HG03460 (cell line): ENCODE results near the gene TBC1D9B.
A peak's percentile ranks its signal among the peaks of the same experiment; 100 is the strongest.
"Not testable (repeated sequence)": the region's sequence is repeated elsewhere in the genome, so short reads cannot be mapped to it uniquely, and the experiment has no call there.

Experiments
- ATAC-seq: cut with Tn5 transposase; IDR thresholded peaks from one replicate; pipeline ENCODE4 v1.9.1; 2021; ENCODE audit not compliant: unreplicated experiment

The TBC1D9B gene

DNA sequence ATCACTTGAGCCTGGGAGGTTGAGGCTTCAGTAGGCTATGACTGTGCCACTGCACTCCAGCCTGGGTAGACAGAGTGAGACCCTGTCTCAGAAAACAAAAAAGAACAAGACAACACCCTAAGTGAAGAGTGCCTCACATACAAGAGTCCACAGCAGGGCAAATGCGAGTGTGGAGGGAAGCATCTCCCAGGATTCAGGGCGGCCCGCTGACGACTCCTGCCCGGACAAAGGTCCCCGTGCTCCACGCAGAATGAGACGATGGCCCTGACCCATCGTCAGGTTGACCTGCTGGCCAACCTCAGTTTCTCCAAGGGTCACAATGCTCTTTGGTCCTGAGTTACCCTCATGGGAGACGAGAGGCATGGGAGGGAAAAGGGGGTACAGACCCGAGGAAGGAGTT is 67.4 kb downstream of the TBC1D9B start:
- ATAC-seq: no peak

GRCh38 chr5:179839328-179840256 is 68.1 kb downstream of the TBC1D9B start:
- no peak for ATAC-seq

- no peak for ATAC-seq
Measured at GRCh38 chr5:179837076-179838011, 70.4 kb downstream of the TBC1D9B start.

GRCh38 chr5:179836225-179837019 is 71.3 kb downstream of the TBC1D9B start:
- peak; percentile 65 for ATAC-seq

DNA sequence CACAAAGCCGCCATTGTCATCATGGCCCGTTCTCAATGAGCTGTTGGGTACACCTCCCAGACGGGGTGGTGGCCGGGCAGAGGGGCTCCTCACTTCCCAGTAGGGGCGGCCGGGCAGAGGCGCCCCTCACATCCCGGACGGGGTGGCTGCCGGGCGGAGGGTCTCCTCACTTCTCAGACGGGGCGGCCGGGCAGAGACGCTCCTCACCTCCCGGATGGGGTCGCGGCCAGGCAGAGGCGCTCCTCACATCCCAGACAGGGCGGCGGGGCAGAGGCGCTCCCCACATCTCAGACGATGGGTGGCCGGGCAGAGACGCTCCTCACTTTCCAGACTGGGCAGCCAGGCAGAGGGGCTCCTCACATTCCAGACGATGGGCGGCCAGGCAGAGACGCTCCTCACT is 72.8 kb downstream of the TBC1D9B start:
- ATAC-seq: not testable (repeated sequence)

DNA sequence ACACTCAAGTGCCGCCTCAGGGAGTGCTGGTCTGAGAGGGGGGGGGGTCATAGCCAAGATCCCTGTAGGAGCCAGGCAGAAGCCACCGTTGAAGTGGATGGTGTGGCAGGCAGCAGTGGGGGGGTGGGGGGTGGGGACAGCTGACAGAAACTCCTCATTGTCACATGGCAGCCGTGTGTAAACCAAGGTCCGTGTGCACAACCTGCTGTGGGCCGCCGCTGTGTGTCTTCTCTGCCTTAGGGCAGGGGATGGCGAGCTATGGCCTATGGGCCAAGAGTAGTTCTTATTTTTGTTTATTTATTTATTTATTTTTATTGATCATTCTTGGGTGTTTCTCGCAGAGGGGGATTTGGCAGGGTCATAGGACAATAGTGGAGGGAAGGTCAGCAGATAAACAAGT is 73.6 kb downstream of the TBC1D9B start:
- no peak for ATAC-seq

- no peak for ATAC-seq
Measured at GRCh38 chr5:179833709-179834070, 74.0 kb downstream of the TBC1D9B start.

DNA sequence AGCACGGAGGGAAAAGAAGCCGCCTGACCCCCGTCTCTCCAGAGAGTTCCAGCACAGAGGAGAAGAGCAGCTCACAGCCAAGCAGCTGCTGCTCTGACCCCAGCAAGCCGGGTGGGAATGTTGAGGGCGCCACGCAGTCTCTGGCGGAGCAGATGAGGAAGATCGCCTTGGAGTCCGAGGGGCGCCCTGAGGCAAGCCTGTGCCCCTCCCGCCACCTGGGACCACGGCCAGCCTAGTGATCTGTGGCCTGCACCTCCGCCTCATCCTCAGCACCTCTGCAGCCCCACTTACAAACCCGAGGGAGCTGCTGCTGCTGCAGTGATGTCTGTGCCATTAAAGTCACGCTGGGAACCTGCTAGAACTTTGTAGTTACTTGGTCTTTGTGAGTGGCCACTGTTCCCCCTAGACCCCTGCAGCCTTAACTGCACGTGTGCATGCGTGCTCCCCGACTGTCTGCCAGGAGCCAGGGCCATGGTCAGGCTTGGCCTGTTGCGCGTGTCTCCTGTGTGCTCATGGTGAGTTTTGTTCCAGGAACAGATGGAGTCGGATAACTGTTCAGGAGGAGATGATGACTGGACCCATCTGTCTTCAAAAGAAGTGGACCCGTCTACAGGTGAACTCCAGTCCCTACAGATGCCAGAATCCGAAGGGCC is 74.5 kb downstream of the TBC1D9B start:
- ATAC-seq: no peak

GRCh38 chr5:179832039-179832745 is 75.5 kb downstream of the TBC1D9B start:
- no peak for ATAC-seq

GRCh38 chr5:179830818-179831468 is 76.8 kb downstream of the TBC1D9B start:
- ATAC-seq: no peak

DNA sequence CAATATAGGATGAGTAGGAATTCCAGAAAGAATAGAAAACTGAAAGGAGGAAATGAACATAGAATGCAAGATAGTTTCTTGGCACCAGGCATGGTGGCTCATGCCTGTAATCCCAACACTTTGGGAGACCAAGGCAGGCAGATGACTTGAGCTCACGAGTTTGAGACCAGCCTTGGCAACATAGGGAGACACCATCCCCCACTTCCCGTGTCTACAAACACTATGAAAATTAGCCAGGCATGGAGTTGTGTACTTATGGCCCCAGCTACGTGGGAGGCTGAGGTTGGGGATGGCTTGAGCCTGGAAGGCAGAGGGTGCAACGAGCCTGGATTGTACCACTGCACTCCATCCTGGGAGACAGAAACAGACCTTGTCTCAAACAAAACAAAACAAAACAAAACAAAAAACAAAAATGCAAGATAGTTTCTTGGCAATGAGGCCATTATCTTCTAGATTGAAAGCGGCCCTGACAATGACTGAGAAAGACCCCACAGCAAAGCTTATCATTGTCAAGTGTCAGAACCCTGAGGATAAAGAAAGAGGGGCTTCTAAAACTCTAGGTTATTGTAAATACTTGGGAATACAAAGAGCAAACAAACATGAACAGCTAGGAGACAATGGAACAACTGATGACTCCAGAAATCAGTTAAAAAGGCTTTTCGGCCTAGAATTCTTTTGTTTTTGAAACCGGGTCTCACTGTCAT is 77.8 kb downstream of the TBC1D9B start:
- no peak for ATAC-seq

DNA sequence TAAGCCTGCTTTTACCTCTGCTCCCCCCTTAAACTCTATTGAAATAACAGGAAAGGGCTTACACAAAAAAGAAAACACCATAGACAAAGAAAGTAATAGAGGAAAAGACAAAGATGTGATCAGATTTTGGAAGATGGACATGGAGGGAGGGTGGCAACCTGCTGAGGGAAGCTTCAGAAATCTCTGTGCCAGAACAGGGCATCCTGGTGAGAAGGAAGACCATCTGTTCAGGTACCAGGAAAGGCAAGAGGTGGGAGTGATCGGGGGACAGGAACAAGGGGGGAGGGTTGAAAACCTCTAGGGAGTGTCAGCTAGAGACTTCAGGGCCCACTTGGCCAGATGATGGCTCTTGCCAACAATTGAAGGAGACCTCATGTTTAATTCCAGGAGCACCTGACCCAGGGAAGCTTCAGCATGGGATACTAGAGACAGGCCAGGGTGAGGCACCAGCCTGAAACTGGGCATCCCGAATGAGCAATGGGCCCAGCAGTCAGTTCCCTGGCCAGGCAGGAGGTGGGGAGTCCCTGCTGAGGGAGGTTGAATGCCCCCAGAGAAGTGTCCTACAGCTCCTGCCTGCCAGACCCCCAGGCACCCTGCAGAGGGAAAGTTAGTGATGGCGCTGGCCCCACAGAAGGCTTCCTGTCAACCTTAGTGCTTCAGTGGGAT is 78.8 kb downstream of the TBC1D9B start:
- no peak for ATAC-seq

- no peak for ATAC-seq
Measured at GRCh38 chr5:179827680-179828079, 80.0 kb downstream of the TBC1D9B start.

DNA sequence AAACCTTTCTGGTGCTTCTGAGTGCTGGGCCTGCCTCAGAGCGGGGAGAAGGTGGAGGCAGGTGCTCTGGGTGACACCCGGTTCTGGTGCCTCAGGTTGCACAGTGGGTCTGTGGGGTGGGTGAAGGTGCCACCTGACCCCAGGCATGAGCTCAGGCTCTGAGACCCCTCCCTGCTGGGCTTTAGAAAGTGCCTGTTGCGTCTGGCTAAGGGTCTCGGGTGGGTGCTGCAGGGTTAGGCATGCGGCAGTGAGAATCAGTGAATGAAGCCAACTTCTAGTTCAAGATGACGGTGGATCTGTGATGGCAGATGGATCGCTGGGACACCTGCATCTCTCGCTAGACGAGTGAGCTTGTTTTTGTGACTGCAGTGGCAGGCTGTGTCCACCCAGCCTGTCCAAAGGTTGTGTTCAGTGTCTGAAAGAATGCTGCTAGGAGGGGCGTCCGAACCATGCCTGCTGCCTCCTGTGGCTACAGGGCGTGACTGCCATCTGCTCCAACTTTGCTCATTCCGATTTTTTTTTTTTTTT is 82.0 kb downstream of the TBC1D9B start:
- no peak for ATAC-seq

DNA sequence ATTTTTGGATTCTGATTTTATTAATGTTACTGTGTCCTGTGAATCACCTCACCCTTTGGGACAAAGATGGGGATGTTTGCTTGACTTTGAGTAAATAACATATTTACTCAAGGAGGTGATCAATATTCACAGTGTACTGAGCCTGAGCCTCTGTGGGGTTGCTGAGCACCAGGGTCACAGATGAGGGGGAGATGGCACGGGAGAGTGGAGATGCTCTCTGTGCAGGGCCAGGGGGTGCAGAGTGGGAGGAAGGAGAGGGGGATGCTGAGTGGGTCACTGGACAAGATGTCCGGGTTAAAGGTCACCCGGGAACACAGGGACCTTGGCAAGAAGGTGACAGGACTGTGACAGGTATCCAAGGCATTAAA is 83.0 kb downstream of the TBC1D9B start:
- no peak for ATAC-seq

- no peak for ATAC-seq
Measured at GRCh38 chr5:179823937-179824744, 83.6 kb downstream of the TBC1D9B start.

- no peak for ATAC-seq
Measured at GRCh38 chr5:179822444-179822990, 85.2 kb downstream of the TBC1D9B start.
